HG02870 (cell line): ENCODE results near the gene RASL11A.
"Not testable (repeated sequence)": the region's sequence is repeated elsewhere in the genome, so short reads cannot be mapped to it uniquely, and the experiment has no call there.

Experiments used
- ATAC-seq: cut with Tn5 transposase; IDR thresholded peaks from one replicate; pipeline ENCODE4 v1.9.1; 2021; ENCODE audit warnings: mild to moderate bottlenecking, moderate library complexity; ENCODE audit not compliant: unreplicated experiment

The RASL11A gene

GRCh38 chr13:27267596-27267995 is 3.0 kb upstream of the RASL11A start:
- ATAC-seq, result no peak

- no peak for ATAC-seq
Observed at GRCh38 chr13:27269114-27269665, 1.4 kb upstream of the RASL11A start.

GRCh38 chr13:27271570-27272096 is 1.0 kb downstream of the RASL11A start:
- no peak for ATAC-seq

GRCh38 chr13:27273658-27274425 is 3.2 kb downstream of the RASL11A start:
- no peak for ATAC-seq

- no peak for ATAC-seq
Observed at GRCh38 chr13:27274631-27275030, 4.0 kb downstream of the RASL11A start.

GRCh38 chr13:27276188-27276587 is 5.6 kb downstream of the RASL11A start:
- no peak for ATAC-seq

GRCh38 chr13:27279506-27279905 is 8.9 kb downstream of the RASL11A start:
- ATAC-seq, result no peak

GRCh38 chr13:27280009-27280656 is 9.5 kb downstream of the RASL11A start:
- ATAC-seq, result no peak

- no peak for ATAC-seq
Observed at GRCh38 chr13:27280841-27281240, 10.2 kb downstream of the RASL11A start.

GRCh38 chr13:27281420-27281819 is 10.8 kb downstream of the RASL11A start:
- no peak for ATAC-seq

GRCh38 chr13:27283906-27284493 is 13.4 kb downstream of the RASL11A start:
- no peak for ATAC-seq

- ATAC-seq, result no peak
Observed at GRCh38 chr13:27288392-27288791, 17.8 kb downstream of the RASL11A start.

- no peak for ATAC-seq
Observed at GRCh38 chr13:27289011-27289665, 18.5 kb downstream of the RASL11A start.

GRCh38 chr13:27290715-27291114 is 20.1 kb downstream of the RASL11A start:
- no peak for ATAC-seq

- not testable (repeated sequence) for ATAC-seq
Observed at GRCh38 chr13:27291967-27292366, 21.3 kb downstream of the RASL11A start.

- no peak for ATAC-seq
Observed at GRCh38 chr13:27293076-27293691, 22.6 kb downstream of the RASL11A start.

GRCh38 chr13:27293873-27294515 is 23.4 kb downstream of the RASL11A start:
- ATAC-seq, result no peak

- ATAC-seq, result no peak
Observed at GRCh38 chr13:27295096-27295495, 24.5 kb downstream of the RASL11A start.

GRCh38 chr13:27295660-27296059 is 25.0 kb downstream of the RASL11A start:
- no peak for ATAC-seq

GRCh38 chr13:27296496-27296895 is 25.9 kb downstream of the RASL11A start:
- ATAC-seq, result no peak
